Measurements from ENCODE around the gene TKFC. TPM values are rescaled to one million over a fixed set of nuclear protein-coding genes. Genes with fewer than 3 reads are reported as not detected.

Gene TKFC
- total and polyA plus RNA-seq, 3 experiments from 2014 or later: 31.8 to 72.4 (median 66.8) TPM

GRCh38 chr11:61328351-61328750 lies 4.7 kb upstream of the TKFC start:
- POLR2A ChIA-PET: no interaction called here
- Mint-ChIP-seq H3K4me1 (peaks cover 46 to 58% (median 57%) of the 10 kb centered on the region in 3 donors), H3K27ac (peak overlapping the region in 3 of 8 donors; percentile 2 to 61 (median 43)), H3K27me3 (peaks cover 0 to under 1% of the 10 kb centered on the region in 2 donors), H3K36me3 (peaks cover 10 to 85% (median 28%) of the 10 kb centered on the region in 3 donors), H3K9me3 (no peaks in the 10 kb centered on the region), H3K4me3 (peak overlapping the region in 1 of 7 donors; percentile 71)
- Histone ChIP-seq H3K27me3 (ENCODE audit: insufficient read depth, low read length, poor library complexity, severe bottlenecking) (no peaks in the 10 kb centered on the region), H3K4me3 (ENCODE audit: low read length) (no peak overlapping the region), H3K9me3 (ENCODE audit: low read length) (no peaks in the 10 kb centered on the region), H3K27ac (ENCODE audit: low read depth, low read length) (no peak overlapping the region), H3K36me3 (ENCODE audit: insufficient read depth, low read length) (peaks cover 52% of the 10 kb centered on the region), H3K4me1 (ENCODE audit: insufficient read depth, low read length) (peaks cover 21% of the 10 kb centered on the region)
- CTCF ChIA-PET: interaction anchor here (1.9 kb wide), 1 partner anchor 8 kb away, joined by 5 read pairs; no protein-coding TSS in a partner anchor
- no peak for DNase-seq

GRCh38 chr11:61329871-61330270 lies 3.2 kb upstream of the TKFC start:
- DNase-seq: no peak
- Histone ChIP-seq H3K4me3 (ENCODE audit: low read length) (no peak overlapping the region), H3K9me3 (ENCODE audit: low read length) (no peaks in the 10 kb centered on the region), H3K4me1 (ENCODE audit: insufficient read depth, low read length) (peaks cover 31% of the 10 kb centered on the region), H3K36me3 (ENCODE audit: insufficient read depth, low read length) (peaks cover 40% of the 10 kb centered on the region), H3K27ac (ENCODE audit: low read depth, low read length) (no peak overlapping the region), H3K27me3 (ENCODE audit: insufficient read depth, low read length, poor library complexity, severe bottlenecking) (no peaks in the 10 kb centered on the region)
- H3K4me1 Mint-ChIP-seq: peaks cover 51 to 69% (median 61%) of the 10 kb centered on the region in 3 donors
- POLR2A ChIA-PET: no interaction called here
- H3K27ac Mint-ChIP-seq: peak overlapping the region in 3 of 8 donors; percentile 17 to 96 (median 20)
- peak overlapping the region in 3 of 7 donors; percentile 15 to 35 (median 31) for H3K4me3 Mint-ChIP-seq
- H3K9me3 Mint-ChIP-seq: no peaks in the 10 kb centered on the region
- H3K27me3 Mint-ChIP-seq: peaks cover 0 to 3% of the 10 kb centered on the region in 2 donors
- peaks cover 0 to 74% (median 21%) of the 10 kb centered on the region in 3 donors for H3K36me3 Mint-ChIP-seq
- CTCF ChIA-PET: interaction anchor here (3.6 kb wide), 1 partner anchor 55 kb away, joined by 17 read pairs; no protein-coding TSS in a partner anchor

GRCh38 chr11:61331651-61332050 lies 1.4 kb upstream of the TKFC start:
- H3K4me1 Mint-ChIP-seq: peaks cover 55 to 74% (median 65%) of the 10 kb centered on the region in 3 donors

GRCh38 chr11:61332281-61332796 lies 689 bp upstream of the TKFC start:
- peak overlapping the region; percentile 91 for H3K4me3 ChIP-seq (ENCODE audit: low read length)
- Mint-ChIP-seq H3K27me3 (peaks cover 0 to 3% of the 10 kb centered on the region in 2 donors), H3K27ac (peak overlapping the region; percentile 84 to 99 (median 96)), H3K4me3 (peak overlapping the region; percentile 92 to 98 (median 95)), H3K9me3 (no peaks in the 10 kb centered on the region), H3K4me1 (peaks cover 57 to 77% (median 65%) of the 10 kb centered on the region in 3 donors), H3K36me3 (peaks cover 0 to 51% (median 17%) of the 10 kb centered on the region in 3 donors)
- H3K27me3 ChIP-seq (ENCODE audit: insufficient read depth, low read length, poor library complexity, severe bottlenecking): no peaks in the 10 kb centered on the region
- peaks cover 16% of the 10 kb centered on the region for H3K36me3 ChIP-seq (ENCODE audit: insufficient read depth, low read length)
- CTCF ChIA-PET: interaction anchor here (0.9 to 3.6 kb wide), 3 partner anchors 53 to 97 kb away, joined by 3 to 17 read pairs (median 5); partner anchors contain the start of genes CPSF7, SDHAF2 and TMEM216
- H3K9me3 ChIP-seq (ENCODE audit: low read length): no peaks in the 10 kb centered on the region
- peak in 1 of 5 donors; percentile 5 for DNase-seq
- peaks cover 39% of the 10 kb centered on the region for H3K4me1 ChIP-seq (ENCODE audit: insufficient read depth, low read length)
- POLR2A ChIA-PET: interaction anchor here (1.3 kb wide), 1 partner anchor 30 kb away, joined by 8 read pairs; the partner anchor contains the start of genes CYB561A3 and TMEM138
- H3K27ac ChIP-seq (ENCODE audit: low read depth, low read length): peak overlapping the region; percentile 94

More at GRCh38 chr11:61331651-61332050, 1.4 kb upstream of the TKFC start:
- ChIA-PET POLR2A (interaction anchor here (1.3 kb wide), 1 partner anchor 30 kb away, joined by 8 read pairs; the partner anchor contains the start of genes CYB561A3 and TMEM138), CTCF (interaction anchor here (0.9 to 3.6 kb wide), 3 partner anchors 54 to 98 kb away, joined by 3 to 17 read pairs (median 5); partner anchors contain the start of genes CPSF7, SDHAF2 and TMEM216)
- Mint-ChIP-seq H3K36me3 (peaks cover 0 to 57% (median 17%) of the 10 kb centered on the region in 3 donors), H3K27me3 (peaks cover 0 to 3% of the 10 kb centered on the region in 2 donors), H3K4me3 (peak overlapping the region; percentile 92 to 98 (median 95)), H3K9me3 (no peaks in the 10 kb centered on the region), H3K27ac (peak overlapping the region; percentile 84 to 99 (median 96))
- Histone ChIP-seq H3K36me3 (ENCODE audit: insufficient read depth, low read length) (peaks cover 23% of the 10 kb centered on the region), H3K4me3 (ENCODE audit: low read length) (peak overlapping the region; percentile 91), H3K4me1 (ENCODE audit: insufficient read depth, low read length) (peaks cover 39% of the 10 kb centered on the region), H3K27me3 (ENCODE audit: insufficient read depth, low read length, poor library complexity, severe bottlenecking) (no peaks in the 10 kb centered on the region), H3K9me3 (ENCODE audit: low read length) (no peaks in the 10 kb centered on the region), H3K27ac (ENCODE audit: low read depth, low read length) (peak overlapping the region; percentile 94)
- no peak for DNase-seq

GRCh38 chr11:61333550-61334433 lies 764 bp downstream of the TKFC start:
- Histone ChIP-seq H3K36me3 (ENCODE audit: insufficient read depth, low read length) (peaks cover 10% of the 10 kb centered on the region), H3K9me3 (ENCODE audit: low read length) (no peaks in the 10 kb centered on the region), H3K4me3 (ENCODE audit: low read length) (peak overlapping the region; percentile 91), H3K27ac (ENCODE audit: low read depth, low read length) (peak overlapping the region; percentile 94), H3K27me3 (ENCODE audit: insufficient read depth, low read length, poor library complexity, severe bottlenecking) (no peaks in the 10 kb centered on the region), H3K4me1 (ENCODE audit: insufficient read depth, low read length) (peaks cover 39% of the 10 kb centered on the region)
- Mint-ChIP-seq H3K4me3 (peak overlapping the region; percentile 92 to 98 (median 95)), H3K9me3 (no peaks in the 10 kb centered on the region), H3K4me1 (peaks cover 47 to 66% (median 54%) of the 10 kb centered on the region in 3 donors), H3K27ac (peak overlapping the region; percentile 96 to 100 (median 98)), H3K27me3 (peaks cover 0 to 3% of the 10 kb centered on the region in 2 donors), H3K36me3 (peaks cover 0 to 44% (median 12%) of the 10 kb centered on the region in 3 donors)
- DNase-seq: peak in 1 of 5 donors; percentile 6
- POLR2A ChIA-PET: interaction anchor here (0.6 to 4.2 kb wide), 7 partner anchors 18 to 107 kb away, joined by 3 to 42 read pairs (median 8); partner anchors contain the start of genes CPSF7, CYB561A3, SDHAF2 and TMEM138
- CTCF ChIA-PET: interaction anchor here (0.8 to 4.7 kb wide), 12 partner anchors 9 to 183 kb away, joined by 3 to 78 read pairs (median 4); partner anchors contain the start of genes CPSF7, CYB561A3, SDHAF2 and TMEM138

GRCh38 chr11:61334434-61335354 lies 1.7 kb downstream of the TKFC start:
- Histone ChIP-seq H3K27ac (ENCODE audit: low read depth, low read length) (peak overlapping the region; percentile 38), H3K4me3 (ENCODE audit: low read length) (no peak overlapping the region), H3K36me3 (ENCODE audit: insufficient read depth, low read length) (peaks cover under 1% of the 10 kb centered on the region), H3K9me3 (ENCODE audit: low read length) (no peaks in the 10 kb centered on the region), H3K4me1 (ENCODE audit: insufficient read depth, low read length) (peaks cover 39% of the 10 kb centered on the region), H3K27me3 (ENCODE audit: insufficient read depth, low read length, poor library complexity, severe bottlenecking) (no peaks in the 10 kb centered on the region)
- ChIA-PET CTCF (interaction anchor here (1.0 to 5.7 kb wide), 12 partner anchors 10 to 182 kb away, joined by 3 to 159 read pairs (median 7); partner anchors contain the start of genes CPSF7, CYB561A3, SDHAF2 and TMEM138), POLR2A (interaction anchor here (0.6 to 4.2 kb wide), 5 partner anchors 27 to 106 kb away, joined by 4 to 42 read pairs (median 13); partner anchors contain the start of genes CPSF7, CYB561A3, SDHAF2 and TMEM138)
- H3K9me3 Mint-ChIP-seq: no peaks in the 10 kb centered on the region
- H3K4me3 Mint-ChIP-seq: peak overlapping the region; percentile 92 to 98 (median 95)
- H3K27me3 Mint-ChIP-seq: peaks cover 0 to 3% of the 10 kb centered on the region in 2 donors
- DNase-seq: no peak
- H3K27ac Mint-ChIP-seq: peak overlapping the region; percentile 96 to 100 (median 98)
- peaks cover 41 to 57% (median 45%) of the 10 kb centered on the region in 3 donors for H3K4me1 Mint-ChIP-seq
- H3K36me3 Mint-ChIP-seq: peaks cover 0 to 39% (median 7%) of the 10 kb centered on the region in 3 donors

Data from CD8-positive, alpha-beta memory T cell (primary cell).